ENCODE results near the gene MTURN. TPM values are rescaled to one million over a fixed set of nuclear protein-coding genes. Genes with fewer than 3 reads are reported as not detected.

MTURN gene
- total RNA-seq, 2 donors from 2014 or later, result 19.8 to 34.5 TPM

DNA sequence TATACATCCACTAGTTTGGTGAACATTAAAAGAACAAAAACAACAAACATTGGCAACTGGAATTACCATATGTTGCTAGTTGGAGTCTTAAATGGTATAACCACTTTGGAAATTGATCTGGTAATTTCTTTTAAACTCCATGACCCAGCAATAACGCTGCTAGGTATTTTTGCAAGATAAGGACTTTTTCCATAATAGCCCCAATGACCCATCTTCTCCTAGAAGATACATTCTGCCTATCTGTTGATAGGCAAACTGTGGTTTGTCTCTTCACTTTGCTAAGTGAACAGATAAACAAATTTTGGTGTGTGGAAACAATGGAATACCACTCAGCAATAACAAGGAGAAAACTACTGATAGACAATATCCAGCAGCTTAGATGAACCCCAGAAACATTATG lies 30.6 kb upstream of the MTURN start:
- H3K4me1 ChIP-seq, result no peaks in the 10 kb centered on the region
- no peak overlapping the region for H3K4me3 ChIP-seq
- no peaks in the 10 kb centered on the region for H3K27me3 ChIP-seq
- TF ChIP-seq, protein P1, sequence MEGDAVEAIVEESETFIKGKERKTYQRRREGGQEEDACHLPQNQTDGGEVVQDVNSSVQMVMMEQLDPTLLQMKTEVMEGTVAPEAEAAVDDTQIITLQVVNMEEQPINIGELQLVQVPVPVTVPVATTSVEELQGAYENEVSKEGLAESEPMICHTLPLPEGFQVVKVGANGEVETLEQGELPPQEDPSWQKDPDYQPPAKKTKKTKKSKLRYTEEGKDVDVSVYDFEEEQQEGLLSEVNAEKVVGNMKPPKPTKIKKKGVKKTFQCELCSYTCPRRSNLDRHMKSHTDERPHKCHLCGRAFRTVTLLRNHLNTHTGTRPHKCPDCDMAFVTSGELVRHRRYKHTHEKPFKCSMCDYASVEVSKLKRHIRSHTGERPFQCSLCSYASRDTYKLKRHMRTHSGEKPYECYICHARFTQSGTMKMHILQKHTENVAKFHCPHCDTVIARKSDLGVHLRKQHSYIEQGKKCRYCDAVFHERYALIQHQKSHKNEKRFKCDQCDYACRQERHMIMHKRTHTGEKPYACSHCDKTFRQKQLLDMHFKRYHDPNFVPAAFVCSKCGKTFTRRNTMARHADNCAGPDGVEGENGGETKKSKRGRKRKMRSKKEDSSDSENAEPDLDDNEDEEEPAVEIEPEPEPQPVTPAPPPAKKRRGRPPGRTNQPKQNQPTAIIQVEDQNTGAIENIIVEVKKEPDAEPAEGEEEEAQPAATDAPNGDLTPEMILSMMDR (IDR thresholded peaks at IDR 0.05), result no peak
- TF ChIP-seq POLR2A (IDR thresholded peaks at IDR 0.05), result no peak
- ATAC-seq (no peak), DNase-seq (no peak)
- H3K27ac ChIP-seq, result no peak overlapping the region
- 69 to 76% methylated on average over 1 of the region's 1 CpG for WGBS, 2 donors
- no peaks in the 10 kb centered on the region for H3K9me3 ChIP-seq
- intact Hi-C loops (cut with DNase I), result no loop called here
- no peaks in the 10 kb centered on the region for H3K36me3 ChIP-seq (replicated peaks in 1 of 2; ENCODE audit: insufficient read depth in 1 of 2, low read depth in 2 of 2)

DNA sequence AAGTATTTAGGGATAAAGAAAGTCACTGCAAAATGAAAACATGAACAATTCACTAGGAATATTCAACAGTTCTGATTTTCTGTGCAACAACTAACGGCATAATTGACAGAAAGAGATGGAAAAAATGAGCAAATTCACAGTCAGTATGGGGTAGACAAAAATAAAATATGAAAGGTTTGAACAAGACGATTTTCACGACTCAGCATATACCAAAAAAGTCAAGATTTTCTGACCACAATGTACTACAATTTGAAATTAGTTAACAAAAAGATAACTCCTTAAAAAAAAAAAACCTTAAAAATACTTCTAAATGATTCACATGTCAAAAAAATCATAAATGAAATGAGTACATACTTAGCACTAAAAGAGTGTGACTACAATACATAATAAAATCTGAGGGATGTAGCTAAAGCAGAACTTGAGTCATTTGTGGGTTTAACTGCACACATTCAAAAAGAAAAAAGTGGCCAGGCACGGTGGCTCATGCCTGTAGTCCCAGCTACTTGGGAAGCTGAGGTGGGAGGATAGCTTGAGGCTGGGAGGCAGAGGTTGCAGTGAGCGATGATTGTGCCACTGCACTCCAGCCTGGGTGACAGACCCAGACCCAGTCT lies 22.6 kb upstream of the MTURN start:
- Histone ChIP-seq H3K36me3 (replicated peaks in 1 of 2; ENCODE audit: insufficient read depth in 1 of 2, low read depth in 2 of 2) (no peaks in the 10 kb centered on the region), H3K9me3 (no peaks in the 10 kb centered on the region), H3K27ac (no peak overlapping the region), H3K4me3 (no peak overlapping the region), H3K27me3 (no peaks in the 10 kb centered on the region), H3K4me1 (no peaks in the 10 kb centered on the region)
- no peak for TF ChIP-seq POLR2A (IDR thresholded peaks at IDR 0.05)
- TF ChIP-seq, protein P1 (IDR thresholded peaks at IDR 0.05), result no peak
- WGBS, 2 donors, result 90 to 92% methylated on average over 5 of the region's 5 CpGs
- no peak for DNase-seq
- intact Hi-C loops (cut with DNase I), result no loop called here
- ATAC-seq, result no peak

DNA sequence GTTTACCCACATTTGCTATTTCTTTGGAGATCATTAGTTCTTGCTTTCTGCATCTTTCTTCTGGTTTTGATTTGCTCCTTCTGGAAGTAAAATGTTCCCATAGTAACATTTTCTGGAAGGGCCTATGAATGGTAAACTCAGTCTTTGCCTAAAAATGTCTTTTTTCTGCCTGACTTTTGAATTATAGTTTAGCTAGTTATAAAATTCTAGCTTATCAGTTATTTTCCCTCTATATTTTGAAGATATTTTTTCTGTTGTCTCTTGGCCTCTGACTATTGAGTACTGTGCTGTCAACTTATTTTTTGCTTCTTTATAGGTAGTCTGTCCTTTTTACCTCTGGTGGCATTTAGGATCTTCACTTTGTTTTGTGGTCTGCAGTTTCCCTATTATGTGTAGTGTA lies 21.6 kb upstream of the MTURN start:
- Histone ChIP-seq H3K27ac (no peak overlapping the region), H3K4me1 (no peaks in the 10 kb centered on the region), H3K27me3 (no peaks in the 10 kb centered on the region), H3K4me3 (no peak overlapping the region), H3K36me3 (replicated peaks in 1 of 2; ENCODE audit: insufficient read depth in 1 of 2, low read depth in 2 of 2) (no peaks in the 10 kb centered on the region), H3K9me3 (no peaks in the 10 kb centered on the region)
- TF ChIP-seq, protein P1 (IDR thresholded peaks at IDR 0.05), result no peak
- no peak for TF ChIP-seq POLR2A (IDR thresholded peaks at IDR 0.05)
- intact Hi-C loops (cut with DNase I), result no loop called here
- DNase-seq (no peak), ATAC-seq (no peak)

DNA sequence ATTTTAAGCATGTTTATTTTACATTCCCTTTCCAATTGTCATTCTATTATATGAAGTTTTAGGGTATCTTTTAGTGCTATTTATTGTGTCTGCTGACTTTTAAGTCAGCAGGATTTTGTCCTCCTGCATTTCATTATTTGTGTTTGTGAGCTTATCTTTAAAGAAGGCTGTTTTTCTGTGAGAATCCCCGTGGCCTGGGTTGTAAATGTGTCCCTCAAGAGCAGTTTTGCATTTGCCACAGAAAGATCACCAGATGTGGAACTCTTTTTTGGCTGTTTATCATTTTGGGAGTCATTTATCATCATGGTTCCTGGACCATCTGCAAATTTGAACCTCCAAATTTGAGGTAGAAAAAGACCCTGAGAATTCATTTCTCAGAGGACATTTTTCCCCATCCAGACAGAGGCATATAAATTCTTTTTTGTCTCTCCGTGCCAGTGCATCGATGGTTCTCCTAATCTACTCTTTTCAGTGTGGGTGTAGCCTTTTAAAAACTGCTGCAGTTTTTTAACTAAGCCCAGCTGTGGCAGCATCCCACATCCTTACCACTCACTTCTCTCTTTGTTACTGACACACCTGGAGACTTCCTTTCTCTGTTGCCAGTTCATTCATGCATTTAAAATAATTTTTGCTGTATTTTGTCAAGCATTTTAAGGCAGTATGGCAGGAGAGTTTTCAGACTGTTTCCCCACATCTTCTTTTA lies 20.1 kb upstream of the MTURN start:
- H3K27ac ChIP-seq, result no peak overlapping the region
- H3K36me3 ChIP-seq (replicated peaks in 1 of 2; ENCODE audit: insufficient read depth in 1 of 2, low read depth in 2 of 2), result no peaks in the 10 kb centered on the region
- ATAC-seq (no peak), DNase-seq (no peak)
- no peaks in the 10 kb centered on the region for H3K9me3 ChIP-seq
- no peak overlapping the region for H3K4me3 ChIP-seq
- 76 to 87% methylated on average over 3 of the region's 3 CpGs for WGBS, 2 donors
- intact Hi-C loops (cut with DNase I), result no loop called here
- H3K4me1 ChIP-seq, result no peaks in the 10 kb centered on the region
- no peaks in the 10 kb centered on the region for H3K27me3 ChIP-seq
- TF ChIP-seq, protein P1 (IDR thresholded peaks at IDR 0.05), result no peak
- TF ChIP-seq POLR2A (IDR thresholded peaks at IDR 0.05), result no peak
